Astrocyte of the hippocampus (primary cell): ENCODE measurements around the gene DIP2B.

Source experiments
- DNase-seq: peaks from one replicate; pipeline ENCODE4 v3.0.0; 2011; ENCODE audit warnings: low read depth, low spot score

Gene DIP2B

DNA sequence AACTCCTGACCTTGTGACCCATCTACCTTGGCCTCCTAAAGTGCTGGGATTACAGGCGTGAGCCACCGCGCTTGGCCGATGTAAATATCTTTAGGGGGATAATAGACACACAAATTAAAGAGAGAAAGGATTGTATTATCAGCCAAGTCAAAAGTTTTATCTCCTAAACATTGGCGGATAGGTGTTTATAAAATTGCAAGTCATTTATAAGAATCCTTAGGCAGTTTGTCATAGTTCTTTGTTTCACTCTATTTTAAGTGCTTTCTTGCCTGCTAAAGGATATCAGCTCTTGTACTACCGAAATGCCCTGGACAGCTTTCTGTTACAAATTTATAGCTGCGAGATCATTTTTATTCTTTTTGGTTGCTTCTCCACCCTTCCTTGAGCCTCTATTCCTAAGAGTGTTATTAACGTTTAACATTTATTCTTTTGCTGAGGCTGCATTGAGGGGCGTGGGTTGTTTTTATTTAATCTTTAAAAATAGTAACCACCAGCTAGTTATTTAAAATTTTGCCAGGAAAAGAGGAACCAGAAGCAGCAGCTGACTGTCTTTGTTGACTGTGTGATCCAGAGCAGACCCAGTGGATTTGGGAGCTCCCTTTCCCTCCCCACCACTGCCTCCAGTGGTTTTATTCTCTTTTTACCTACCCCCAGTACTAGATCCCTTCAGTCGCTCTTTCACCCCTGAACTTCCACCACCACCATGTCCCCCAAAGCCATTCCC lies 106.4 kb downstream of the DIP2B start:
- DNase-seq = no peak

DNA sequence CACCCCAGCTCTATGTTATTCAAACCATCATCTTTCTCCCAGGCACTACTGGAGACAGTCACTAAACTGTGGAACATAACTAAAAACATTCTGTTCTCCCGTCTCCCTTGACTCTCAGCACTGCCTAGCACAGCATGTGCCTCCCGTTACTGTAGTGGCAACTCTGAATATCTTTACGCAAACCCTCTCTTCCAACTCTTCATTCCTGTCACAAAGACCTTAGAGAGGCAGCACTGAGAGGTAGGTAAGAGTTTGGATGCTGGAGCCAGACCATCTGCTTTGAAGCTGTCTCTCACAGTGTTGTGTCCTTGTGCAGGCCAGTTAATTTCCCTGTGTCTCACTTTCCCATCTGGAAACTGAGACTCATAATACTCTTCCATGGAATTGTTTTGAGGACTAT lies 108.1 kb downstream of the DIP2B start:
- no peak for DNase-seq

DNA sequence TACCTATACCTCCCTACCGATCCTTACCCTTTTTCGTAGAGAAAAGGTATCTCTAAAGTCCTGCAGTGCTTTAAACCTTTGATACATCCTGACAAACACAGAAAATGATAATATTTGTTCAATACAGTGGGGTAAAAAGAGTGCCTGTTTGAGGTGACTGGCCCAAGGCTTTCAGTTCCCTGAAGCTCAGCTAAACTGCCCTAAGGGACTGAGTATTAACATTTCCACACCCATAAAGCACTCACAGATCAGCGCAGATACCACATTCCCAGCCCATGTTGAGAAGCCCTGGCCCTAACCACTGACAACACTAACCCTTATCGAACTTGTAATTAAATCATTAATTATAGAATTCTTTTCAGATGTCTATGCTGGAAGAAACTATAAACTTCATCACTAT lies 108.7 kb downstream of the DIP2B start:
- no peak for DNase-seq

DNA sequence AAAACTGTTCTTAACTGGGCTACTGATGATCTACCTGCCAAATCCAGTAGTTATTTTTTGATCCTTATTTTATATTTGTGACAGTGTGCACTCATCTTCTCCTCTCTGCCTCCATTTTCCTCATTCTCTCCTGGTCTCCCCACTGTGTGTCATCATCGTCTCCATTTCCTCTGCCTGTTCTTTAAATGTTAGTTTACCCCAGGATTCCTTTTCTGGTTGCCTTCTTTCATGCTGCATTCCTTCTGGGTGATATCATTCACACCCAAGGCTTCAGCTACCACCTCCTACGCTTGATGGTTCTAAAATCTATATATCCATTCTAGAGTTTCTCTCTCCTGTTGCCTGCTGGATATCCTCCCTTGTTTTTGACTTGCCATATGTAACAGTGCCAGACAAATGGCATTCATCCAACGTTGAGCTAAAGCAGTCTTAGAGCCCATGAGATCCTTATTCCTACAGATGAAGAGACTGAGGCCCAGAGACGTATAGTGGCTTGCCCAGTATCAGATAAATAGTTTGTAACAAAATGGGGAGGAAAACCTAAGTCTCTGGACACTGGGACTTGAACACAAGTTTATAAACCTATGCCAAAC lies 109.5 kb downstream of the DIP2B start:
- DNase-seq = peak; percentile 88

DNA sequence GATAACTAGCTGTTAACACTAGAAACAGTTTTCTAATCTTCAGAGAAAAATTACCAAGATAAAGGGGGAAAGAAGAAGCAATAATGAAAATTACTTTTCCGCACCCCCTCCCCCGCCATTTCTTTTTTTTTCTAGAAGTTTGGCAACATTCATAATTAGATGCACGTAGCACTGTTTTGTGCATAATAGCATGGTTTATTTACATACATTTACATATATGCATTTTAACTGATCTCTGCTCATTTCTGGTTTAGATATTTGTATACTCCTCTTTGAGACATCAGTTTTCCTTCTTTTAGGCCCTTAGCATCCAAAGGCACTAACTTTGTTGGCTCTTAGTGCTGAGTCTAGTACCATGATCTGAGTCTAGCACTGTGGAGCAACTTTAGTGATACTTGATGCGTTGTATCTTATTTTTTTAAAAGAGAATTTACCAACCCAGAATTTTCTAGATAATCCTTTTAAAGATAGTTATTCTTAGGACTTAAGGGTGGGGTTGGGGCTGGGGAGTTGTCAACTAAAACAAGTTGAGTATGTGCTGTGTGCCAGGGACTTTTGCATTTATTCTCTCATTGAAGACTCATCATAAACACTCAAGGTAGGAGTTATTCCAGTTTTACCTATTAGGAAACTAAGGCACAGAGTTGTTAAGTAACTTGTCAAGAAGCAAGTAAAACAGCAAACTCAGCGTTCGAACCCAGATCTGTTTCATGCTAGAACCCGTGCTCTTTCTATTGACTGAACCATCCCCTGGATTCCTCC lies 110.5 kb downstream of the DIP2B start:
- no peak for DNase-seq

- peak; percentile 31 for DNase-seq
Observed at GRCh38 chr12:50615907-50616296, 111.1 kb downstream of the DIP2B start.

DNA sequence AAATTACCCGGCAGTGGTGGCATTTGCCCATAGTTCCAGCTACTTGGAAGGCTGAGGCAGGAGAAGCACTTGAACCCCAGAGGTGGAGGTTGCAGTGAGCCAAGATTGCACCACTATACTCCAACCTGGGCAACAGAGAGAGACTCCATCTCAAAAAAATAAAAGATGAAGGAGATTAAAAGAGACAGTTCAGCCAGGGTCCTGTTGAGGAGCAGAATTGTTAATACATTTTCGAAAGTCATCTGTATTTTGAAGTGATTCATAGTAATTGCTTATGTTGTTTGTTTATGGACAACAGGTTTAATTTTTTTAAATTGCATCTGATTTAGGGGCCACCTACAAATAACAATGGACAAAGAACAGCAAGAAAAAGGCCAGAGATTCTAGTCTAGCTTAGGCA lies 112.9 kb downstream of the DIP2B start:
- no peak for DNase-seq

DNA sequence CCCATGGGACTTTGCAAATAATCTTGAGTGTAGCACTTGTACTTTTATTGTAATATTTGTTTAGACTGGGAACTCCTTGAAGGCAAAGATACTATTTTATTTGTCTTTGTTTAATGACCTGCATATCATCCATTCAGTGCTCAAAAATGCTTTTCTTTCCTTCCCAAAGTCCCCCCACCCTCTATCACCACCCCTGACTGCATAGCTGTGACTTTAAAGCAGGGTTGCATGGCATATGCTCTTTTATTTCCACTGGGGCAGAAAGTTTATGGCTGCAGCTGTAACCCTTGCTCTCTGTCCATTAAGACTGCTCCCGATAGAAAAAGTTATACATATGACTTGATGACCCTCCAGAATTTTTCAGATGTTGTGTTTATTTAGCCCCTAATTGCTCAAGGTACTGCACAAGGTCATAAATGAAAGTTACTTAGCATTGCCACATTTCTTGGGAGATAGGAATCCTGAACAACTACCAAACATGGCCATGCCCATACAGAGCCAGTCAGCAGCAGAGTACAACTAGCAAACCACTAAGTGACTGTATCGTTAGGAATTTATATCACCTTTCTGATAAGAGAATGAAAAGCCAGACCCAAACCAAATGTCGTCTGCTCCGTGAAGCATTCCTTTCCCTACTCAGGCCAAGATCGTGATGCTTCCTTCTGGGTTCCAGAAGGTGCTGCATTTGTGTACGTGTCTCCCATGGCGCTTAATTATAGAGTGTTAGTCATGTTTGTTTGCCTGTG lies 114.3 kb downstream of the DIP2B start:
- peak; percentile 83 for DNase-seq

DNA sequence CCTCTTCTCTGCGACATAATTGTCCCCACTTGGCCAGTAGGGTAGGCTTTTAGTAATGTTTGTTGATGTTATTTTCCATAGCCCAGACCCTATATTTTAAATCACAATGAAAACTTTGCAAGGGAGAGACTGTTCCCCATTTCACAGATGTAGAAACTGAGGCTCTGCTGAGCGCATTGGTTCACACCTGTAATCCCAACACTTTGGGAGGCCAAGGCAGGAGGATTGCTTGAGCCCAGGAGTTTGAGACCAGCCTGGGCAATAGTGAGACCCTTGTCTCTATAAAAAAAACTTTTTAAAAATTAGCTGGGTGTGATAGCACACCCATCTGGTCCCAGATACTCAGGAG lies 114.8 kb downstream of the DIP2B start:
- no peak for DNase-seq

GRCh38 chr12:50620109-50620977 lies 115.6 kb downstream of the DIP2B start:
- DNase-seq = peak; percentile 93

- no peak for DNase-seq
Observed at GRCh38 chr12:50620978-50621360, 116.2 kb downstream of the DIP2B start.

- DNase-seq = peak; percentile 64
Observed at GRCh38 chr12:50621399-50622300, 116.9 kb downstream of the DIP2B start.

GRCh38 chr12:50625029-50625925 lies 120.5 kb downstream of the DIP2B start:
- no peak for DNase-seq

GRCh38 chr12:50626026-50626425 lies 121.2 kb downstream of the DIP2B start:
- DNase-seq = no peak

- DNase-seq = no peak
Observed at GRCh38 chr12:50627491-50627890, 122.7 kb downstream of the DIP2B start.

DNA sequence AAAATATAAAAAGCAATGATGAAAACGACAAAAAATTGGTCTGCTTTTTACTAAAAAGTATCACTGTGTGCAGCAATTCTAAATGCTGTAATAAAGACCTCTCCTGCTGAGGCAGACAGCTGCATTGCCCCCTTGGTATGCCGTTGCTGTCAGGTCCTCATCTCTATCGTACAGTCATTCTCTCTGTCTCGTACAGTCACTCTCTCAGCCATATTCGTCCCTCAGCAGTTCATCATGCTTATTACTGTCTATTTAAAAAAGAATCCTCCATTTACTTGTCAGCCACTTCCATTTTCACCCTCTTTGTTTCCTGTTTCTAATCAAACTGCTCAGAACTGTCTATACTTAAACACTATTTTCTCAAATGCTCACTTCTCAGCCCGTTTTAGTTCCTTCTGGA lies 123.6 kb downstream of the DIP2B start:
- no peak for DNase-seq

GRCh38 chr12:50633955-50634354 lies 129.2 kb downstream of the DIP2B start:
- DNase-seq = peak; percentile 82

GRCh38 chr12:50634379-50634778 lies 129.6 kb downstream of the DIP2B start:
- no peak for DNase-seq

DNA sequence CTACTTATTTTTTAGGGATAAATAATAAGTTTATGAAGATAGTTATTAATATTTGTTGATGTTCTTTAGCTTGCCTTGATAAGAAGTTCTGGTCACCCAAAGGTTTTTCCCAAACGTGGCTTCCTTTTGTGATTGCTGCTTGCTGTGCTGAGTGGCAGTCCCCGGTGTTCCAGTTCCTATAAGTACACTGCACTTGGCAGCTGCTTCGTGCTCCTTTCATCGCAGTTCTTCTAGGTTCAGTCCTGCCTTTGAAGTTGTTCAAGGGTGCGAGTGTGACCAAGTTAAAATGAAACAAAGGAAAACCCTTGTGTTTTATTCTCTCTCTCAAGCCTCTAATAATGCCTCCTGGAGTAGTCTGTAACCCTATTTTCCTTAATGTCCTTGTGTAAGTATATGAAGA lies 130.6 kb downstream of the DIP2B start:
- peak; percentile 34 for DNase-seq
